ENCODE data around the gene CFAP77. TPM values are rescaled to one million over a fixed set of nuclear protein-coding genes. Genes with fewer than 3 reads are reported as not detected.

The CFAP77 gene
- total and polyA plus RNA-seq, 7 donors: not detected

DNA sequence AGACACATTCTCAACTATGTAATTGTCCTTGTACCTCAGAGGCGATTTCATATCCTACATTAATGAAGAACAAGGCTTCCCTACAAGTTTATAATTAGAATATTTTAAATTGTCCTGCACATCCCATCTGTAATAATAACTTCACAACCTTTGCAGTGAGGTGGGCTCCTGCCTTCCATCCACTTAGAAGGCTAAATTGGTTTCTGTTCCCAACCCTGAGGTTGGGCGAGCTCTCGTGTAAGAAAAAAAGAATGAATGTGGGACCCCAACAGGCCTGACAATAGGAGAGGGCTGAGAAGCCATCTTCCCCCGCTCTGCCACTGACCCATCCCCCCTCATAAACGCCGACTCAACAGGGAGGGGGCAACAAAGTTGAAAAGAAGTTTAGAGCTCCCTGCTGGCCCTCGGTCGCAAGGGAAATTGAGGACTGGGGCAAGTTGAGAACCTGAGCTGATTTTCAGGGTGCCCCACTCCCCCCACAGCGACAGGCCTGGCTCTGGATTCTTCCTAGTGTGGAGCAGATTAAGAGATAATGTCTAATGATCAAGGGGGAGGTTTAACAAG is 181.8 kb downstream of the CFAP77 start:
- TF ChIP-seq CTCF (IDR thresholded peaks at IDR 0.05): no peak
- Histone ChIP-seq H3K27me3 (ENCODE audit: insufficient read depth in 3 of 3, low read length in 2 of 3) (peaks cover 0 to 67% (median 25%) of the 10 kb centered on the region in 3 donors), H3K36me3 (ENCODE audit: insufficient read depth in 1 of 2, low read depth in 1 of 2) (peaks cover 4 to 35% of the 10 kb centered on the region in 2 donors), H3K9me3 (no peaks in the 10 kb centered on the region), H3K27ac (no peak overlapping the region), H3K4me3 (no peak overlapping the region), H3K4me1 (no peaks in the 10 kb centered on the region)
- intact Hi-C loops (cut with DNase I): no loop called here
- no peak for ATAC-seq
- DNase-seq: no peak
- 50 to 58% (median 52%) methylated on average over 9 of the region's 9 CpGs for WGBS, 3 donors

DNA sequence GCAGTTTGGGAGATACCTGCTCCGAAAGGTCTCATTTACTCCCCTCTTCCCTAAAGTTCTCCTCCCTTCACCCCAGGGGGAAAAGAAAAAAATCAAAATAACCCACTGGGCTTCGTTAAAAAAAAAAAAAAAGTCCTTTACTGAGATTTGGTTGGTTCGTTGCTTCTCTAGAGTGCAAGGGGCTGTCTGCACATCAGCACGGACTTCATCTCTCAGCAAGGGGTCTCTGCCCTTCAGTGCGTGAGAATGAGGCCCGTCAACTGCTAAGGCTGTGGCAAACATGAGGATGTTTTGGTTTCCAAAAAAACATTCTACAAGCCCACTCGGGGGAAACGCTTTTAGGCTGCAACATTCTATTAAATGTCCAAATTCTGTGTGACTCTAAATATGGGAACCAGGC is 182.4 kb downstream of the CFAP77 start:
- Histone ChIP-seq H3K4me1 (no peaks in the 10 kb centered on the region), H3K27ac (no peak overlapping the region), H3K36me3 (ENCODE audit: insufficient read depth in 1 of 2, low read depth in 1 of 2) (peaks cover 4 to 35% of the 10 kb centered on the region in 2 donors), H3K27me3 (ENCODE audit: insufficient read depth in 3 of 3, low read length in 2 of 3) (peaks cover 0 to 61% (median 20%) of the 10 kb centered on the region in 3 donors), H3K4me3 (no peak overlapping the region), H3K9me3 (no peaks in the 10 kb centered on the region)
- ATAC-seq (no peak), DNase-seq (no peak)
- 76 to 80% (median 79%) methylated on average over 8 of the region's 8 CpGs for WGBS, 3 donors
- no peak for TF ChIP-seq CTCF (IDR thresholded peaks at IDR 0.05)
- intact Hi-C loops (cut with DNase I): no loop called here

- Histone ChIP-seq H3K4me1 (no peaks in the 10 kb centered on the region), H3K27ac (no peak overlapping the region), H3K27me3 (ENCODE audit: insufficient read depth in 3 of 3, low read length in 2 of 3) (peaks cover 0 to 41% (median 8%) of the 10 kb centered on the region in 3 donors), H3K9me3 (no peaks in the 10 kb centered on the region), H3K4me3 (no peak overlapping the region), H3K36me3 (ENCODE audit: insufficient read depth in 1 of 2, low read depth in 1 of 2) (peaks cover 4 to 43% of the 10 kb centered on the region in 2 donors)
- 93 to 95% (median 94%) methylated on average over 13 of the region's 13 CpGs for WGBS, 3 donors
- ATAC-seq (no peak), DNase-seq (no peak)
- intact Hi-C loops (cut with DNase I): no loop called here
- TF ChIP-seq CTCF (IDR thresholded peaks at IDR 0.05): no peak
These were observed 184.4 kb downstream of the CFAP77 start for GRCh38 chr9:132594412-132594811.

GRCh38 chr9:132595319-132595718 is 185.3 kb downstream of the CFAP77 start:
- TF ChIP-seq CTCF (IDR thresholded peaks at IDR 0.05): no peak
- ATAC-seq (no peak), DNase-seq (no peak)
- no peaks in the 10 kb centered on the region for H3K4me1 ChIP-seq
- WGBS, 3 donors: 76 to 85% (median 84%) methylated on average over 6 of the region's 6 CpGs
- intact Hi-C loops (cut with DNase I): no loop called here
- no peak overlapping the region for H3K4me3 ChIP-seq
- peaks cover 4 to 52% of the 10 kb centered on the region in 2 donors for H3K36me3 ChIP-seq (ENCODE audit: insufficient read depth in 1 of 2, low read depth in 1 of 2)
- peaks cover 0 to 32% (median 3%) of the 10 kb centered on the region in 3 donors for H3K27me3 ChIP-seq (ENCODE audit: insufficient read depth in 3 of 3, low read length in 2 of 3)
- no peaks in the 10 kb centered on the region for H3K9me3 ChIP-seq
- no peak overlapping the region for H3K27ac ChIP-seq

DNA sequence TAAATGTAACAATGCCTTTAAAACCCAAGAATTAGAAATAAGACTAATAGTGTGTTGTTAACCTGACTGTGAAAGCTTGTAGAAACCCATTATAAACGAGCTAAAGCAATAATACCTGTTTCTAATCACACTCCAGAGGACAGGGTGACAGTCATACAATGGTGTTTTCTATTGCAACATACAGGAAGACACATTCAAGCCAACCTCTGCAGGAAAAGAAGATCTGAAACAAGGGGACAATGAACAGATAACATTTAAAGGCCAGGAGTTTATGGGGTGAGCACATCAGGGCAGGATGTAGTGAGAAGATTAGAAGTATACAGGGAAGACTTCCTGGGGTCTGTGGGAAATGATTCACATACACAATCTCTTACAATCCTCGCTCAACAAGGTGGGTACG is 186.2 kb downstream of the CFAP77 start:
- Histone ChIP-seq H3K27ac (no peak overlapping the region), H3K9me3 (no peaks in the 10 kb centered on the region), H3K4me1 (no peaks in the 10 kb centered on the region), H3K27me3 (ENCODE audit: insufficient read depth in 3 of 3, low read length in 2 of 3) (peaks cover 0 to 23% (median 0%) of the 10 kb centered on the region in 3 donors), H3K36me3 (ENCODE audit: insufficient read depth in 1 of 2, low read depth in 1 of 2) (peaks cover 4 to 60% of the 10 kb centered on the region in 2 donors), H3K4me3 (no peak overlapping the region)
- intact Hi-C loops (cut with DNase I): no loop called here
- ATAC-seq: no peak
- 77 to 82% (median 79%) methylated on average over 3 of the region's 3 CpGs for whole genome bisulfite sequencing, 3 donors
- DNase-seq: no peak
- no peak for TF ChIP-seq CTCF (IDR thresholded peaks at IDR 0.05)
